Natural killer cell (primary cell): ENCODE measurements around the gene COL23A1. TPM values are rescaled to one million over a fixed set of nuclear protein-coding genes. Genes with fewer than 3 reads are reported as not detected.

Experiments used
- ATAC-seq, 3 donors: fragments of 150-1000 bp in 2 of 3; fragments of 200-7000 bp in 1 of 3; cut with Tn5 transposase; 1 replicate in 1 of 3; 2 replicates in 2 of 3; pipeline ENCODE4 v1.10.0; 2021; ENCODE audit warnings: mild to moderate bottlenecking in 2 of 3, moderate library complexity in 2 of 3
- DNase-seq, 2 donors: peaks; one replicate each; pipeline versions ENCODE4 v3.0.0 to v3.0.0-alpha.2; 2013 to 2021; ENCODE audit warnings: mixed read lengths in 1 of 2
- H3K27ac ChIP-seq: one replicate; pipeline ENCODE4 v1.5.1; 2013; ENCODE audit warnings: mild to moderate bottlenecking, low read length
- H3K27me3 ChIP-seq: one replicate; pipeline ENCODE4 v1.6.1; 2013; ENCODE audit warnings: low read length; ENCODE audit not compliant: control insufficient read depth, insufficient read depth
- H3K36me3 ChIP-seq: one replicate; pipeline ENCODE4 v1.6.1; 2013; ENCODE audit warnings: low read length; ENCODE audit not compliant: control insufficient read depth, insufficient read depth
- H3K4me1 ChIP-seq: one replicate; pipeline ENCODE4 v1.6.1; 2013; ENCODE audit warnings: low read length; ENCODE audit not compliant: control insufficient read depth, insufficient read depth
- H3K4me3 ChIP-seq: one replicate; pipeline ENCODE4 v1.5.1; 2013; ENCODE audit warnings: low read length
- H3K9me3 ChIP-seq: one replicate; pipeline ENCODE4 v1.6.1; 2013; ENCODE audit warnings: low read length; ENCODE audit not compliant: control insufficient read depth, insufficient read depth
- H3K27ac Mint-ChIP-seq, 2 donors: one replicate each; pipeline ENCODE4 v1.8.0; 2022; ENCODE audit warnings: mild to moderate bottlenecking in 2 of 2, mixed read lengths in 2 of 2, moderate library complexity in 1 of 2
- H3K27me3 Mint-ChIP-seq, 2 donors: one replicate each; pipeline ENCODE4 v1.8.0; 2022; ENCODE audit warnings: low read depth in 2 of 2, mixed read lengths in 2 of 2
- H3K36me3 Mint-ChIP-seq: one replicate; pipeline ENCODE4 v1.8.0; 2022; ENCODE audit warnings: mixed read lengths
- H3K4me1 Mint-ChIP-seq, 2 donors: one replicate each; pipeline ENCODE4 v1.8.0; 2022; ENCODE audit warnings: mixed read lengths in 2 of 2
- H3K4me3 Mint-ChIP-seq: one replicate; pipeline ENCODE4 v1.8.0; 2022; ENCODE audit warnings: mild to moderate bottlenecking, moderate library complexity, mixed read lengths
- H3K9me3 Mint-ChIP-seq, 2 donors: one replicate each; pipeline ENCODE4 v1.8.0; 2022; ENCODE audit warnings: mixed read lengths in 2 of 2
- CTCF ChIP-seq: fragments of 200-600 bp; IDR thresholded peaks from one replicate; pipeline ENCODE4 v1.8.0; 2022; ENCODE audit warnings: antibody characterized with exemption
- WGBS: methylation state at CpG from one replicate; pipeline ENCODE4 v1.1.7; 2013; ENCODE audit warnings: missing lambda C conversion rate; ENCODE audit not compliant: insufficient coverage; 5-methylcytosine and 5-hydroxymethylcytosine counted together
- intact Hi-C: fragments of 100-400 bp; cut with micrococcal nuclease; formaldehyde crosslinking; loops from one replicate; pipeline ENCODE4 v1.14.2; 2022
- total RNA-seq, 4 donors: library from RNA; stranded (reverse); fragments of 120-200 nt in 1 of 4; gene quantifications; one replicate each; pipeline versions ENCODE4 v1.2.3 to v1.2.4, GENCODE V29; 2013 to 2022

Gene COL23A1
- total RNA-seq, 3 donors from 2014 or later (not counting 1 experiment from before 2014, with no cell fraction given): 0.15 TPM; not detected in 2

- intact Hi-C loops: no loop called here
- Histone ChIP-seq H3K36me3 (no peaks in the 10 kb centered on the region), H3K4me1 (no peaks in the 10 kb centered on the region), H3K9me3 (no peaks in the 10 kb centered on the region), H3K27me3 (no peaks in the 10 kb centered on the region), H3K27ac (no peak overlapping the region), H3K4me3 (no peak overlapping the region)
- no peak for TF ChIP-seq CTCF
- WGBS: 97% methylated on average over 2 of the region's 2 CpGs
- H3K9me3 Mint-ChIP-seq: no peaks in the 10 kb centered on the region
- H3K27ac Mint-ChIP-seq: no peak overlapping the region
- peaks cover 0 to 2% of the 10 kb centered on the region in 2 donors for H3K27me3 Mint-ChIP-seq
- DNase-seq (no peak), ATAC-seq (no peak)
- H3K4me1 Mint-ChIP-seq: no peaks in the 10 kb centered on the region
- no peak overlapping the region for H3K4me3 Mint-ChIP-seq
- no peaks in the 10 kb centered on the region for H3K36me3 Mint-ChIP-seq
Observed at GRCh38 chr5:178380086-178380485, 210.1 kb downstream of the COL23A1 start.

GRCh38 chr5:178378527-178379484 lies 211.4 kb downstream of the COL23A1 start:
- ATAC-seq: no peak
- intact Hi-C loops: no loop called here
- Histone ChIP-seq H3K27me3 (no peaks in the 10 kb centered on the region), H3K9me3 (no peaks in the 10 kb centered on the region), H3K36me3 (no peaks in the 10 kb centered on the region), H3K27ac (no peak overlapping the region), H3K4me3 (no peak overlapping the region), H3K4me1 (no peaks in the 10 kb centered on the region)
- H3K4me3 Mint-ChIP-seq: no peak overlapping the region
- no peaks in the 10 kb centered on the region for H3K36me3 Mint-ChIP-seq
- H3K4me1 Mint-ChIP-seq: no peaks in the 10 kb centered on the region
- no peak for TF ChIP-seq CTCF
- H3K9me3 Mint-ChIP-seq: no peaks in the 10 kb centered on the region
- no peak overlapping the region for H3K27ac Mint-ChIP-seq
- peaks cover 0 to 2% of the 10 kb centered on the region in 2 donors for H3K27me3 Mint-ChIP-seq
- no peak for DNase-seq
- 90% methylated on average over 13 of the region's 14 CpGs for WGBS

DNA sequence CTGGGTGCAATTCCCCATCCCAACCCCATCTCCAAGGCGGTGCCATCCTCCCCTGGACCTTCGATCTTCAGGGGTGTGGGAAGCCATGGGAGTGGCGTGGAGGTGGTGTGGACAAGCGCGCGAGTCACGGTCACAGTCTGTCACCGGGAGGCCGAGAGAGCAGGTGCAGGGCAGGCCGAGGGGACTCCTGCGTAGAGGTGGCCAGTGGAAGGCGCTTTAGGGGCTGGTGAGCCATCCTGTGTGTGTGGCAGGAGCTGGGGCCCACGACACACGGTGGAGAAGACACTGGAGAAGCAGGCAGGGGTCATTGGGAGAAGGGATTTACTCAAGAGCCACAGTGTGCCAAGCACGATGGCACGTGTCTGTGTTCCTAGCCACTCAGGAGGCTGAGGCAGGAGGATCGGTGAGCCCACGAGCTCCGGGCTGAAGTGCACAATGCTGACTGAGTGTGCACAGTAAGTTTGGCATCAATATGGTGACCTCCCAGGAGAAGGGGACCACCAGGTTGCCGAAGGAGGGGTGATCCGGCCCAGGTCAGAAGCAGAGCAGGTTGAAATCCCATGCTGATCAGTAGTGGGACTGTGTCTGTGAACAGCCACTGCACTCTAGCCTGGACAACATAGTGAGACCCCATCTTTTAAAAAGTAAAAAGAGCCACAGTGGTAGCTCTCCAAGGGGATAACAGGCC lies 212.5 kb downstream of the COL23A1 start:
- DNase-seq: no peak
- 93% methylated on average over 21 of the region's 21 CpGs for WGBS
- no peak overlapping the region for H3K27ac ChIP-seq
- H3K4me1 ChIP-seq: no peaks in the 10 kb centered on the region
- Mint-ChIP-seq H3K36me3 (no peaks in the 10 kb centered on the region), H3K27me3 (peaks cover 0 to 4% of the 10 kb centered on the region in 2 donors), H3K4me3 (no peak overlapping the region), H3K9me3 (no peaks in the 10 kb centered on the region), H3K4me1 (no peaks in the 10 kb centered on the region), H3K27ac (no peak overlapping the region)
- no peaks in the 10 kb centered on the region for H3K36me3 ChIP-seq
- intact Hi-C loops: no loop called here
- no peak for ATAC-seq
- H3K27me3 ChIP-seq: no peaks in the 10 kb centered on the region
- no peak overlapping the region for H3K4me3 ChIP-seq
- H3K9me3 ChIP-seq: no peaks in the 10 kb centered on the region
- no peak for TF ChIP-seq CTCF
